Amygdala (tissue), 56 donors: ENCODE data around the gene SUGP1.
"Not testable (repeated sequence)": the region's sequence is repeated elsewhere in the genome, so short reads cannot be mapped to it uniquely, and the experiment has no call there.

ENCODE experiments used
- DNase-seq, 56 donors: peaks; one replicate each; lab custom pipeline; 2025; lab: John Stamatoyannopoulos, UW

The SUGP1 gene

GRCh38 chr19:19269952-19270694 is 50.2 kb downstream of the SUGP1 start:
- DNase-seq = peak in 1 of 56 donors; percentile 20

- DNase-seq = no peak
Measured at GRCh38 chr19:19268453-19269385, 51.6 kb downstream of the SUGP1 start.

- no peak for DNase-seq
Measured at GRCh38 chr19:19267305-19267704, 53.0 kb downstream of the SUGP1 start.

DNA sequence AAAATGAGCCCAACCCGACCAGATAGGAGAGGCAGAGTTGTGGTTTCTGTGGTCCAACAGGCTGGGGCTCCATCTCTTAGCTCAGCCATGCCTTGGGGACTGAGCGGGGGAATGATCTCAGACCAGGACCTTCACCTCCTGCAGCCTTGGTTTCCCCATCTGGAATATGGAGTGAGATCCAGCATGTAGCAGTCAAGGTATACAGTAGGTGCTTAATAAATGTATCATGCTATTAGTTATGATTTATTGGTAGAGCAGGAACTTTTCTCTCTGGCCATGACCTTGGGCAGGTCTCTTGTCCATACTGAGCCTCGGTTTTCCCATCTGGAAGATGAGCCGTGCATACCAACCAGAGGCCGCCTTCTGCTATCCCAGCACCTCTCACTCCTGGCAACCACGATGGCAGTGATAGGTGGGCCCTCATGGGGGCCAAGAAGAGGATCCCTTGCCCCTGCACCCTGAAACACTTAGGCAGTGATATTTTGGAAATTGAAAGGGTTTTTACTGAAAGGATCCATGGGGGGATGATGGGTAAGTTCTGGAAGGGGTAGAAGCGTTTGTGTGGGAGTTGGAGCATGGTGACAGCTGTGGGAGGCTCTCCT is 56.3 kb downstream of the SUGP1 start:
- DNase-seq = no peak

DNA sequence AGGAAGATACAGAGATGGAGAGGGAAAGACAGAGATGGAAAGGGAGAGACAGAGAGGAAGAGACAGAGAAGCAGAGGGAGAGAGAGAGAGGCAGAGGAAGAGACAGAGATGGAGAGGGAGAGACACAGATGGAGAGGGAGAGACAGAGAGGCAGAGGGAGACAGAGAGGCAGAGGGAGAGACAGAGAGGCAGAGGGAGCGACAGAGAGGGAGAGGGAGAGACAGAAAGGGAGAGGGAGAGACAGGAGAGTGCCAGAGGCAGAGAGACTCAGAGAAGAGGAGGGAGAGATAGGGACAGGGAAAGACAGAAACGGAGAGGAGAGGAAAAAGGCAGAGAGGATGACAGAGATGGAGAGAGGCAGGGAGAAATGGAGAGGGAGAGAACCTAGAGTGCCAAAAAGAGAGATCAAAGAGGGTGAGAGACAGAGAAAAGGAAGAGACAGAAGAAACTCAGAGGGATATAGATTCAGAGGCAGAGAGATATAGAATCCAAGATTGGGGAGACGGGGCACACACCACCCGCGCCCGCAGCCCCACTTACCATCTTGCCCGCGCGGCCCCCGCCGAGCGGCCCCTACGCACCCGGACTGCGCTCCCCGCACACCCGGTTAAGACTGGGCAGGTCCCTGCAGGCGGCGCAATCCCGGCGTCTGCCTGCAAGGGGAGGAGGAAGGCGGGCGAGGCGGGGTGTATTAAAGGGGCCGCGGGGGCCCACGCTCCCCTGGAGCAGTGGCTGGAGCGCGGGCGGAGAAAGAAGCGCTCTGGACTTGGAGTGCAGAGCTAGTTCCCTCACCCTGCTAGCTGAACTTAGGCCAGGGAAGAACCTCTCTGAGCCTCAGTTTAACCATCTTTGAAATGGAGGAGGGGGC is 57.9 kb downstream of the SUGP1 start:
- no peak for DNase-seq

DNA sequence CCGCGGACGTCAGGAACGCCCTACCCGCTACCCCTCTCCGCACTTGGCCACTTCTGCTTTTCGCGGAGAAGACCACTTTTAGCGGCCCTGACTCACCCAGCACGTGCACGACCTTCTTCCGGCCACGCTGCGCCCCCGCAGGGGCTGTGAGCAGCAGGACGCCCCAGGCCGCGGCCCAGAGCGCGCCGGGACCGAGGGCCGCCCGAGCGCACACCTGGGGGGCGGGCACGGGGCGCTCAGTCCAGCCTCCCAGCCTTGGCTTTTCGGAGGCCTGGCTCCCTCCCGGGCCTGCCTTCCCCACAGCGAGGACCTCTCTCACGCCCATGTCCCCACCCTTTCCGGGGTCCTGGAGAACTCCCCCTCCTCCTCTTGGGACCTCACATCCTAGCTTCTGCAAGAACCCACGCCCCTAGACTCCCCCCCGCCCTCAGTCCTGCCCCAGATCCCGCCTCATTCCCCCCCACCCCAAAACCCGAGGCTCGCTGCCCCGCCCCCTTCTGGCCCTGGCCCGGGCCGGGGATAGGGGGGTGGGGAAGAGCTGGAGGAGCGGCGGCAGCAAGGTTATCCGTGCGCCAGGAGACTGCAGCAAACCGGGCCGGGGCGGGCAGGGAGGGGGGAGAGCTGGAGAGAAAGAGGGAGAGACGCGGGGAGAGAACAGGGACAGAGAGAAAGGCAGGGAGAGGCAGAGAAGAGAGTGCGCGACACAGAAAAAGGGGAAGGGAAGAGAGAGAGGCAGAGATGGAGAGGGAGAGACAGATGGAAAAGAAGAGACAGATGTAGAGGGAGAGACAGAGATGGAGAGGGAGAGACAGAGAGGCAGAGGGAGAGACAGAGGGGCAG is 58.7 kb downstream of the SUGP1 start:
- DNase-seq = peak in 2 of 56 donors; percentile 20 to 27

DNA sequence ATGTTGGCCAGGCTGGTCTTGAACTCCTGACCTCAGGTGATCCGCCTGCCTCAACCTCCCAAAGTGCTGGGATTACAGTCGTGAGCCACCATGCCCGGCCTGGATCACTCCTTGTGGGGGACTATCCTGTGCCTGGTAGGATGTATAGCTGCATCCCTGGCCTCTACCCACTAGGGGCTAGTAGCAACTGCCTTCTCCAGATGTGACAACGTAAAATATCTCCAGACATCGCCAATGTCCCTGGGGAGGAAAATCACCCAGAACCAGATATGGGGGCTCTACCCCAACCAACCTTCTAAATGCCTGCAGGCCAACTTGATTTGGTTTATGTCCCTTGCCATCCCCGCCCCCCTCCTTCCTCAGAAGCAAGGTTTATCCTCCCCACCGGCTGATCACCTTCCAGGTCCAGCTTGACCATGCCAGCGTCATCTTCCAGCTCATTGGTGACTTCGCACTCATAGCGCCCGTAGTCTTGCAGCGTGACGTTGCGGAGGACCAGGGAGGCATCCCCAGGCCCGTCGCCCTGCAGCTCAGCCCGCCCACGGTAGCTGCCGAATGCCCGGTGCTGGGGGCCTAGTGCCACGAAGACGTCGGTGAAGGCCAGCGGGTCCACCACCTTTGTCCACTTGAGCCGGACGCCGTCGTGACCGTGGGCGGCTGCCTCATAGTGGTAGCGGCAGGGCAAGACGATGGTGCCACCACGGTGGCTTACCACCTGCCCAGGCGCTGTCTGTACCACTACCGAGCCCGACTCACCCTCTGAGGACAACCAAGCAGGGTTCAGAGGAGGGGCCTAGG is 59.7 kb downstream of the SUGP1 start:
- no peak for DNase-seq

GRCh38 chr19:19259741-19260140 is 60.6 kb downstream of the SUGP1 start:
- peak in 18 of 56 donors; percentile 2 to 59 (median 26) for DNase-seq

DNA sequence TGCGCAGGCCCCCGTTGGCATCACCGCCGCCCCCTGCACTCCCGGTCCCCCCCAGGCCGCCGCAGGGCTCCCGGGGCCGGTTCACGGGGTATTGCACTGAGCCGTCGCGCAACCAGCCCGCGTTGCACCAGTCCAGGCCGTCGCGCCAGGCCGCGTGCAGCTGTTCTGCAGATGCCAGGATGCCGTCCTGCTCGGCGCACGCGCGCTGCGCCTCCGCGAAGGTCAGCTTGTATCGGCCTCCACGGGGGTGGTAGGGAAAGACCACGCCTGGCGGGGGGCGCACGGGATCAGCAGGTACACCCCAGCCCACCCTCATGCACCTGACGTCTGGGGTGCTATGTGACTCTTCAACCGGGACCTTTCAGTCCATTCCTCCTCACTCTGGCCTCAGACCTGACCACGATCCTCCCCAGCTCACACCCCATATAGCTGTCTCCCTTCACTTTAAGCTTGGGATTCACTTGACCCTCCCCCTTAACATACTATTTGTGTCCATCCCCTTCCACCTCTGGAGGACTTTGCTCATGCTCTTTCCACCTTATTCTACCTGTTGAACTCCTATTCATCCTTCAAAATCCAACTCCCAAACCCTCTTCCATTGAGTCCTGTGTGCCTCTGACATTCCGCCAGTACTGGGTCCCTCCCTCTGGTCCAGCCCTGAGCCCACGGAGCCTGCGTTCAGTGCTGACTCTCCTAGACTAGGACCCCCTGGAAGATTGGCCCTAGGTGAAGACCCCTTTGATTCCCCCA is 61.5 kb downstream of the SUGP1 start:
- DNase-seq = no peak

GRCh38 chr19:19257836-19258588 is 62.3 kb downstream of the SUGP1 start:
- no peak for DNase-seq

GRCh38 chr19:19257137-19257536 is 63.2 kb downstream of the SUGP1 start:
- peak in 1 of 56 donors; percentile 38 for DNase-seq

DNA sequence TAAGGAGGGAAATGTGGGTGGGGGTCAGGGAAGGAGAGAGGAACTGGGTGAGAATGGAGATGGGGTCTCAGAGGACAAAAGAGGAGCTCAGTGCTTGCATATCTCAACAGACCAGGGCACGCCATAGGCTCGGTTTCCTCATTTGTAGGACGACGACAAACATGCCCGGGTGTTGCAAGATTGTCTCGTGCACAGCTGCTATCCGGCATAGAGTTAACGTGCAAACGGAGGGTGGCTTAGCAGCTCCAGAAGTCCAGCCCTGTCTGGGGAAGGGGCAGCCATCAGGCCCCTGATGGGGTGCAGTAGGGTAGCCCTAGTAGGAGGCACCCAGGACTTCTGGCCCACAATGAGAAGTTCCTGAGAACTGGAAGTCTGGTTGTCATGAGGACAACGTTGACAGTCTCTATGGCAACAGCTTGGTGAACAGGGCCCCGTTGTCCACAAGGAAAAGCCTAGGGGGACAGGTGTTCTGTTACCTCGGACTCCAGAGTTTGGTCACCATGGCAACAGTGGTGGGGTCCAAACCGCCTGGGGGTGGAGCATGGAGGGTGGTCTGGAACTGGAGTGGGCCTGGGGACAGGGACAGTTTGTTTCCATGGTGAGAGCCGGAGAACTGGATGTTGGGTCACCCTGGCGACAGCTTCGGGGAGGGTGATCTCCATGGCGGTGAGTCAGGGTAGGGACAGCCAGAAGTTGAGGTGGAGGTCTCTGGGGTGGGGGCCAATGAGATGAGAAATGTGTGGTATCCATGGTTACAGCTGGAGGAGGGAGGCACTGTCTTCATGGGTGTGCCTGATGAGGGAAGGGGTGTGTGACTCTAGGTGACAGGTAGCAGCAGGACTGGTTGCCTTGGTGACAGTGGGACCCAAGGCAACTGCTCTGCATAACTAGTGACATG is 64.0 kb downstream of the SUGP1 start:
- peak in 7 of 56 donors; percentile 6 to 46 (median 17) for DNase-seq

DNA sequence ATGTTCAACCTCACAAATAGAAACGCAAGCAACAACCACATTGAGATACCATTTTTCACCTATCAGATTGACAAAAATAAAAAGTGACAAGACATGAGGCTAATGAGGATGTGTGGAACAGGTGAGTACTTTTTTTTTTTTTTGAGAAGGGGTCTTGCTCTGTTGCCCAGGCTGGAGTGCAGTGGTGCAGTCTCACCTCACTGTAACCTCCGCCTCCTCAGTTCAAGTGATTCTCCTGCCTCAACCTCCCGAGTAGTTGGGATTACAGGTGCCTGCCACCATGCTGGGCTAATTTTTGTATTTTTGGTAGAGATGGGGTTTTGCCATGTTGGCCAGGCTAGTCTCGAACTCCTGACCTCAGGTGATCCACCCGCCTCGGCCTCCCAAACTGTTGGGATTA is 66.9 kb downstream of the SUGP1 start:
- not testable (repeated sequence) for DNase-seq

DNA sequence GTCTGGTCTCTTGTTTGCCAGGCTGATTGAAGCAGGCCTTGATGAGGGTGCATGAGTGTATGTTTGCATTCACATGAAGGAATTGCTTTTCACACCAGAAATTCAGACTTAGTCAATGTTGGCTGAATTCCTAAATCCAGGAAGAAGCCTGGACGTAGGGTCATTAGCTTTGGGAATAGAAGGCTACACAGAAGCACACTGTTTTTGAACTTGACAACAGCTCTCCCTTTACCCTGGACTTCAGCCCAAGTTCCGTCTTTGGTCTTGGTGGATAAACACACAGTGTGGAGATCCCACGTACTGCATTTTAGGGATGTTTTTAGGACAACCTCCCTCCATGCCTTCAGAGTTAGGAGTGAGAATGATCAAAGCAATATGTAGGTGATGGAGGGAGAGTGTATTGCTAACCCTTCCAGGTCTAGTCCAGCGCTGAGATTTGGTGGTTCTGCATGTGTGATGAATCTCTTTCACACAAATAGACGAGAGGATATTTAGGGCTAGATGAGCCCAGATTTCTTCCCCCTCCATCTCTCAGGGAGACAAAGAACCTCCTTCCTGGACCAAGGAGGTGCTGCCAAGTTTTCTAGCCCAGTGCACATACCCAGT is 70.0 kb downstream of the SUGP1 start:
- DNase-seq = no peak

DNA sequence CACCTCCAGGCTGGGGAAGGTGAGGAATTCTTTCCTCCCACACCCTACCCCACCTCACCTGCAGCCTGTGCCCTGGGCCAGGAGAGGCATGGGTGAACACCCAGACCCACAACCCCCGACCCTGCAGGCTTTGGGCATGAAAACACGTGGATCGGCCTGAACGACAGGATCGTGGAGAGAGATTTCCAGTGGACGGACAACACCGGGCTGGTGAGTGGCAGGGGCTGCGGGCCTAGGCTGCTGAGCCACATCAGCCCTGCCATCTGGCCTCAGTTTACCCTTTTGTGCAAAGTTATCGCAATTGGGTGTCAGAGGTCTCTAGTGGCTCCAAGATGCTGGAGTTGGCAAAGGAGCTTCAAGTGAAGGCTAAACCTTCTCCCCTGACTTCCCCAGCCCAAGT is 79.8 kb downstream of the SUGP1 start:
- DNase-seq = no peak
